Astrocyte of the spinal cord (primary cell): ENCODE results near the gene KCNG3.

ENCODE experiments used
- DNase-seq: peaks from one replicate; pipeline ENCODE4 v3.0.0; 2011; ENCODE audit warnings: low read depth, low spot score
- H3K4me3 ChIP-seq: 2 replicates; pipeline ENCODE4 v1.5.1; 2011; ENCODE audit warnings: low read depth, mild to moderate bottlenecking, low read length, moderate library complexity
- CTCF ChIP-seq: IDR thresholded peaks from 2 replicates; pipeline ENCODE4 v1.5.1; 2012; ENCODE audit warnings: low read depth, mild to moderate bottlenecking, low read length, inconsistent platforms
- in situ Hi-C: cut with HindIII; loops from 2 replicates; pipeline ENCODE4 v1.10.0; 2017; ENCODE audit warnings: low sequenced_read_pairs

The KCNG3 gene

GRCh38 chr2:42519624-42520023 lies 25.8 kb upstream of the KCNG3 start:
- no peak overlapping the region for H3K4me3 ChIP-seq
- in situ Hi-C loops = no loop called here
- no peak for DNase-seq
- TF ChIP-seq CTCF = no peak

- no peak overlapping the region for H3K4me3 ChIP-seq
- DNase-seq = no peak
- TF ChIP-seq CTCF = no peak
- in situ Hi-C loops = no loop called here
Observed at GRCh38 chr2:42516418-42516901, 22.7 kb upstream of the KCNG3 start.

GRCh38 chr2:42513252-42513918 lies 19.6 kb upstream of the KCNG3 start:
- peak; percentile 33 for DNase-seq
- no peak overlapping the region for H3K4me3 ChIP-seq
- TF ChIP-seq CTCF = peak; percentile 52
- in situ Hi-C loops = no loop called here

GRCh38 chr2:42510608-42511243 lies 16.9 kb upstream of the KCNG3 start:
- no peak for DNase-seq
- H3K4me3 ChIP-seq = no peak overlapping the region
- in situ Hi-C loops = no loop called here
- no peak for TF ChIP-seq CTCF

GRCh38 chr2:42510191-42510590 lies 16.4 kb upstream of the KCNG3 start:
- in situ Hi-C loops = no loop called here

More at GRCh38 chr2:42510191-42510590, 16.4 kb upstream of the KCNG3 start:
- no peak overlapping the region for H3K4me3 ChIP-seq
- no peak for TF ChIP-seq CTCF
- DNase-seq = no peak
